ENCODE measurements around the gene TMEM144. TPM values are rescaled to one million over a fixed set of nuclear protein-coding genes. Genes with fewer than 3 reads are reported as not detected.

TMEM144 gene
- total RNA-seq: 1 to 10 TPM; 3.7 to 9.3 (median 6.2) TPM

DNA sequence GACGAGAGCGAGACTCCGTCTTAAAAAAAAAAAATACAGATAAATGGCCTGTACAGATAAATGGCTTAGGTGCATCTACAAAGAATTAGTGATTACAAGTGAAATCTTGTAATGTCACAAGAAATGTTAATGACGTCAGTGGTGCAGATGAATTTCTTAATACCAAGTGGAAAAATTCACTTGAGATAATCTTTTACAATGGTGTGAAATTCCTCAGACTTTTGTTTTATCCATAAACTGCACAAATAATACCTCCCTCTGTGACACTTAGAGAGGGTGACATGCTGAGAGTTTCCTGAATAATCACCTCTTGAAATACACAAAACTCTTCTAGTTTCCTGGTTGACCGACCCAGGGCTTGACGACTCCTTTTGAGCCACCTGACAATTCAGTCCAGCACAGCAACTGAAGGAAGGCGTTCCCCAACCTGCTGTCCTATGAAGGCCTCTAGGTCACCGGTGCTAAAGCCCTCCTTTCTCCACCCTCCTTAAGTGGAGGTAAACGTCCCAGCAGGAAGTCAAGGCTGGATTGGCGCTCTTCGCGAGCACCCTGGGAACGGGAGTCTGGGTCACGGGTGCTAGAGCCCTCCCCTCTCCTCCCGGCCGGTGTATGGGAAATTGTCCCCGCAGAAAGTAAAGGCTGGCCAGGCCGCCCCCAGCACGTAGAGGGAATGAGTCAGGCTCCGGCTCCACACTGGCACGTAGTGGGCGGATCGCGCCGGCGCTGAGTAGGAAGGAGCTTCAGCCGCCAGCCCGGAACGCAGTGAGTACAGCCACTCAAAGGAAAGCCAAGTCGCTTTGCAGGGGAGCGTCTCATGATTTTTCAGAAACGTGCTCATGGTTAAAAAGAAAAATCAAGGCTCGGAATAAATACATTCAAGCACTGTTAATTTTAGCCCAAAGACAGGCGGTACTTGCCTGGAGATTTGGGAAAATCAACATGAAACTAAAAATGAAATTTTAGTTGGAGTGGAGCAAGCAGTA, at the start of gene TMEM144:
Gene TMEM144, plus strand, starts transcription at position 662 of the 983 bp plus-strand sequence. CDS start 2,182 bp downstream, outside the sequence.
- peak; percentile 93 for DNase-seq (ENCODE audit: low spot score in 2 of 2)
- WGBS: 11% methylated on average over 31 of the region's 34 CpGs
- Histone ChIP-seq H3K36me3 (no peaks in the 10 kb centered on the region), H3K4me1 (peaks cover 18% of the 10 kb centered on the region), H3K4me3 (peak within 1 kb of the TSS; percentile 53), H3K27ac (peak within 1 kb of the TSS; percentile 95), H3K27me3 (no peaks in the 10 kb centered on the region), H3K9me3 (no peaks in the 10 kb centered on the region)
- TF ChIP-seq POLR2AphosphoS5 (IDR thresholded peaks at IDR 0.05) (peak in 2 of 3 donors; percentile 22 to 38), POLR2A (IDR thresholded peaks at IDR 0.05) (peak in 1 of 2 donors; percentile 19), EP300 (IDR thresholded peaks at IDR 0.05) (no peak)
- TF ChIP-seq, protein P1, sequence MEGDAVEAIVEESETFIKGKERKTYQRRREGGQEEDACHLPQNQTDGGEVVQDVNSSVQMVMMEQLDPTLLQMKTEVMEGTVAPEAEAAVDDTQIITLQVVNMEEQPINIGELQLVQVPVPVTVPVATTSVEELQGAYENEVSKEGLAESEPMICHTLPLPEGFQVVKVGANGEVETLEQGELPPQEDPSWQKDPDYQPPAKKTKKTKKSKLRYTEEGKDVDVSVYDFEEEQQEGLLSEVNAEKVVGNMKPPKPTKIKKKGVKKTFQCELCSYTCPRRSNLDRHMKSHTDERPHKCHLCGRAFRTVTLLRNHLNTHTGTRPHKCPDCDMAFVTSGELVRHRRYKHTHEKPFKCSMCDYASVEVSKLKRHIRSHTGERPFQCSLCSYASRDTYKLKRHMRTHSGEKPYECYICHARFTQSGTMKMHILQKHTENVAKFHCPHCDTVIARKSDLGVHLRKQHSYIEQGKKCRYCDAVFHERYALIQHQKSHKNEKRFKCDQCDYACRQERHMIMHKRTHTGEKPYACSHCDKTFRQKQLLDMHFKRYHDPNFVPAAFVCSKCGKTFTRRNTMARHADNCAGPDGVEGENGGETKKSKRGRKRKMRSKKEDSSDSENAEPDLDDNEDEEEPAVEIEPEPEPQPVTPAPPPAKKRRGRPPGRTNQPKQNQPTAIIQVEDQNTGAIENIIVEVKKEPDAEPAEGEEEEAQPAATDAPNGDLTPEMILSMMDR (IDR thresholded peaks at IDR 0.05): no peak

DNA sequence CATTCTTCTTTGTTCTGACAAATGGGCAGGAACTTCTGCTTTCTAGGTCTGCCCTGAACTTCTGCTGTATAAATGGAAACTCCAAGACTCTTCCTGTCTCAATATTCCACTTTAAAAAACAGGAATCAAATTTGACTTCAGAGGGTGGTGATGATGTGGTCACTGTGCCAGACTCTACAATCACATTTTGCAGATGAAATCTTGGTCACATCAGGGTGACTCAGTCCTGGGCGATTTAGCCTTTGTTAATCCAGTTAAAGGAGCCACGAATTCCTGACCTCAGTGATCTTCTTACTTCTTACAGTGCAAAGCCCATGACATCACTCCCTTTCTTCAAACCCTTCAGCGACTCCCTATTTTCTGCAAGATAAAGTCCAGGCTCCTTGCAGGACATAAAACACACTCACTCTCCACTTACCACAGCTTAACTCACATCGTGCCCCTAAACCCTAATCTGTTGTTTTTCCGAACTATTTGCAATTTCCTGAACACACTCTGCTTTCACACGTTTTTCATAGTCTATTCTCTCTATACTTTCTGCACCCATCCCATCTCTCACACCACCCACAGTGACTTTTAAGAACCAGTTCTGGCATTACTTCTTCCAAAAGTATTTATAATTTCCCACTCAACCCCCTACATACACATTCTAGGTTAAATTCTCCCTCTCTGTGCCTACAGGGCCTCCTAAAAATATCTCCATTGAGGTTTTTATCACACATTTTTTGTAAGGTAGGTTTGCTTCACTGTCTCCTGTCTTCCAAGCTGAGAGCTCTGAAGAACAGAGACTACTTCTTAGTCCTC, 48.5 kb upstream of the TMEM144 start:
- peaks cover 52% of the 10 kb centered on the region for H3K4me1 ChIP-seq
- no peak for TF ChIP-seq EP300 (IDR thresholded peaks at IDR 0.05)
- no peak for TF ChIP-seq POLR2A (IDR thresholded peaks at IDR 0.05)
- peak in 1 of 3 donors; percentile 69 for TF ChIP-seq POLR2AphosphoS5 (IDR thresholded peaks at IDR 0.05)
- whole genome bisulfite sequencing: 45% methylated on average over 6 of the region's 6 CpGs
- no peak for DNase-seq (ENCODE audit: low spot score in 2 of 2)
- H3K27ac ChIP-seq: peak overlapping the region; percentile 32
- no peaks in the 10 kb centered on the region for H3K9me3 ChIP-seq
- H3K36me3 ChIP-seq: no peaks in the 10 kb centered on the region
- no peak overlapping the region for H3K4me3 ChIP-seq
- H3K27me3 ChIP-seq: no peaks in the 10 kb centered on the region

DNA sequence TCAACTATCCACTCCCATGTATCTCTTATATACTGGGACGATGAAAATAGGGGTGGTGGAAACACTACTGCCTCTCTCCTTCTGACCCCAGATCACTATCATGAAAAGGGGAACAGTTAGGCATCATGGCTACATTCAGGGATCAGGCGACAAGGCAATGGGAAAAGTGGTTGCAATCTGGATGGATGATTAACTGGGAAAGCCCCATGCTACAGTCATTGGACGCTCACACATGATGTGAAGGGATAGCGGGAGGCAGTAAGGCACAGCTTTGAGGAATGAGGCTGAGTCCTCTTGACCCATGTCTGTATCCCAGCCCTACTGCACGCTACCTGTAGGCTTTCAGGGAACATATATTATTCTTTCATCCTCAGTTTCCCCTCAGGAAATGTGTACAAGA, 47.7 kb upstream of the TMEM144 start:
- Histone ChIP-seq H3K4me3 (no peak overlapping the region), H3K4me1 (peaks cover 52% of the 10 kb centered on the region), H3K27ac (no peak overlapping the region), H3K36me3 (no peaks in the 10 kb centered on the region), H3K9me3 (no peaks in the 10 kb centered on the region), H3K27me3 (no peaks in the 10 kb centered on the region)
- WGBS: 88% methylated on average over 5 of the region's 5 CpGs
- no peak for TF ChIP-seq POLR2A (IDR thresholded peaks at IDR 0.05)
- TF ChIP-seq EP300 (IDR thresholded peaks at IDR 0.05): no peak
- TF ChIP-seq, protein P1 (IDR thresholded peaks at IDR 0.05): no peak
- no peak for TF ChIP-seq POLR2AphosphoS5 (IDR thresholded peaks at IDR 0.05)
- no peak for DNase-seq (ENCODE audit: low spot score in 2 of 2)

DNA sequence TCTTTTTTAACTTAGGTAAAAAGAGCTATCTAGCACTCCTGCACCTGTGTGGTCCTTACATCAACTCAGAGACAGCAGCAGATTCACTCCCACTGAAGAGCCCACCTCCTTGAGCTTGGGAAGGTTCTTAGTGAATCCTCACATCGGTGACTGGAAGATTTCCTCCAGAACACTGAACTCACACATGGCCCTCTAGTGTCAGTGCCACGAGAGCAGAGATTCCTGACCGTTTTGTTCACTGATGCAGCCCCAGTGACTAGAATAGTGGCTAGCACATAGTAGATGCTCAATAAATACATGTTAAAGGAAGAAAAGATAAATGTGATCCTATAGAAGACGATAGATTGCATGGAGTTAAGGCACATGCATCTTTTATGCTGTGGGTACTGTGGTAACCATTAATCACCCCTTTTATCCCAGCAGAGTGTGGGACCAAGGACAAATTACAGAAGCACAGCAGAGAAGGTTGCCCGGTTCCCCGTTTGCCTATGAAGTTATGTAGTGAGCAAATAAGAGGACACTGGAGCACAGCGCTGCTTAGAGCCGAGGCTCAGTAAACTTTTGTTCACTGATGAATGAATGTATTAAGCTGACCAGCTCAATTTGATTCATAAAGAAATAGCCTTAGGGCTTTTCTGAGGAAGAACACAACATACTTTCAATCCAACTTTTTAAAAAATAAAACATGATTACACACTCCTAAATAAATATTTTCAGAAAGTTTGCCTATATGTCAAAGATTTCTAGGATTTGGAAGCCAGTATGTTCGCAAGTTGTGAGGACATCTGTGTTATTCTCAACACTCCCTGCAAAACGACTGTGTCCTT, 46.1 kb upstream of the TMEM144 start:
- H3K27ac ChIP-seq: no peak overlapping the region
- H3K9me3 ChIP-seq: no peaks in the 10 kb centered on the region
- H3K27me3 ChIP-seq: no peaks in the 10 kb centered on the region
- no peak for DNase-seq (ENCODE audit: low spot score in 2 of 2)
- TF ChIP-seq, protein P1 (IDR thresholded peaks at IDR 0.05): no peak
- TF ChIP-seq POLR2A (IDR thresholded peaks at IDR 0.05) (no peak), EP300 (IDR thresholded peaks at IDR 0.05) (no peak), POLR2AphosphoS5 (IDR thresholded peaks at IDR 0.05) (no peak)
- no peaks in the 10 kb centered on the region for H3K36me3 ChIP-seq
- no peak overlapping the region for H3K4me3 ChIP-seq
- 56% methylated on average over 10 of the region's 10 CpGs for WGBS
- H3K4me1 ChIP-seq: peaks cover 49% of the 10 kb centered on the region

DNA sequence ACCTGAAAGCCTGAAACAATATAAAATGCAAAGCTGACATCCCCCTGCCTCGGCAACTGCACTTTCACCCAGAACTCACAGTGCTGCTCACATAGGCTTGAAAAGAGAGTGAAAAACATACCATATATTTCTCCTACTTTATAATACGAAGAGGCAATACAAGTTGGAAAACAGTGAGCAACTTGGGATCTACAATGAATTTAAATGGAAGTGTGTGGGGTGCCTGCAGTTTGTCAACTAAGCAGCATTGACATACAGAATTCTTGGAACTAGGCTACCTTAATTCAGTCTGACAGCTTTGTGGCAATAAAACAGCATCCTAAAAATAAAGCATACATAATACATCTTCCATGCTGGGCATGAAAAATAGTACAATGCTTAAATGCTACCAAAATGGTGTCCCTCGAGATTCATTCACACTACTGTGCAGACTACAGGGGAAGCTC, 45.5 kb upstream of the TMEM144 start:
- Histone ChIP-seq H3K27me3 (no peaks in the 10 kb centered on the region), H3K4me1 (peaks cover 44% of the 10 kb centered on the region), H3K27ac (no peak overlapping the region), H3K9me3 (no peaks in the 10 kb centered on the region), H3K4me3 (peak overlapping the region; percentile 2), H3K36me3 (no peaks in the 10 kb centered on the region)
- TF ChIP-seq EP300 (IDR thresholded peaks at IDR 0.05) (no peak), POLR2AphosphoS5 (IDR thresholded peaks at IDR 0.05) (no peak), POLR2A (IDR thresholded peaks at IDR 0.05) (no peak)
- no peak for DNase-seq (ENCODE audit: low spot score in 2 of 2)
- 61% methylated on average over 3 of the region's 3 CpGs for WGBS
